Ovary (tissue), 3 donors: Measurements from ENCODE around the gene ST3GAL6.

Experiments
- CTCF ChIP-seq, 3 donors: fragments of 450-650 bp in 2 of 3; fragments of 200-600 bp in 1 of 3; IDR thresholded peaks; one replicate each; pipeline versions ENCODE4 v1.5.1 to v1.8.0; 2016 to 2022; ENCODE audit warnings: antibody characterized with exemption in 3 of 3, mild to moderate bottlenecking in 1 of 3
- POLR2A ChIP-seq: fragments of 450-650 bp; IDR thresholded peaks from one replicate; pipeline ENCODE4 v1.6.1; 2017; ENCODE audit warnings: antibody characterized with exemption, mild to moderate bottlenecking, moderate library complexity
- donor health status: DM: no; HTN: no; CAD: no.

- TF ChIP-seq POLR2A (no peak), CTCF (IDR thresholded peaks at IDR 0.05) (no peak)
Measured at GRCh38 chr3:98814817-98815420, 51.8 kb downstream of the ST3GAL6 start.
